CD14-positive monocyte (primary cell): ENCODE measurements around the gene GULP1. TPM values are rescaled to one million over a fixed set of nuclear protein-coding genes. Genes with fewer than 3 reads are reported as not detected.

Experiments
- DNase-seq, 3 donors: peaks; one replicate each; pipeline ENCODE4 v3.0.0-alpha.2; 2011 to 2022
- H2AFZ ChIP-seq: 2 replicates; pipeline ENCODE4 v1.6.0; 2012; ENCODE audit warnings: mild to moderate bottlenecking, low read depth, low read length, inconsistent platforms; ENCODE audit not compliant: insufficient read depth, poor library complexity, severe bottlenecking
- H3K27ac ChIP-seq, 2 donors: 1 replicate in 1 of 2; 2 replicates in 1 of 2; pipeline ENCODE4 v1.5.1; 2012 to 2013; ENCODE audit warnings: low read length in 2 of 2, control low read depth in 1 of 2, inconsistent platforms in 1 of 2, low read depth in 1 of 2, mild to moderate bottlenecking in 1 of 2
- H3K27me3 ChIP-seq, 2 donors: one replicate each; pipeline versions ENCODE4 v1.6.0 to v1.6.1; 2011 to 2013; ENCODE audit warnings: low read length in 2 of 2; ENCODE audit not compliant: control insufficient read depth in 2 of 2, insufficient read depth in 2 of 2
- H3K36me3 ChIP-seq, 2 donors: replicated peaks in 1 of 2; 1 replicate in 1 of 2; 2 replicates in 1 of 2; pipeline versions ENCODE4 v1.5.1 to v1.6.1; 2012 to 2013; ENCODE audit warnings: low read length in 2 of 2, control low read depth in 1 of 2, inconsistent platforms in 1 of 2, mild to moderate bottlenecking in 1 of 2; ENCODE audit not compliant: insufficient read depth in 2 of 2, control insufficient read depth in 1 of 2
- H3K4me1 ChIP-seq, 2 donors: 1 replicate in 1 of 2; 2 replicates in 1 of 2; pipeline versions ENCODE4 v1.5.1 to v1.6.1; 2012 to 2013; ENCODE audit warnings: low read length in 2 of 2, control low read depth in 1 of 2, inconsistent platforms in 1 of 2, mild to moderate bottlenecking in 1 of 2, moderate library complexity in 1 of 2; ENCODE audit not compliant: insufficient read depth in 2 of 2, control insufficient read depth in 1 of 2
- H3K4me2 ChIP-seq: replicated peaks from 2 replicates; pipeline ENCODE3; 2012; ENCODE audit warnings: low read length, moderate library complexity, mild to moderate bottlenecking; ENCODE audit not compliant: poor library complexity, severe bottlenecking; ENCODE audit errors: extremely low read depth
- H3K4me3 ChIP-seq, 3 experiments: fragments of 200-600 bp in 1 of 3; sonication (generic) in 1 of 3; replicated peaks in 1 of 3; 1 replicate in 2 of 3; 2 replicates in 1 of 3; pipeline ENCODE4 v1.5.1; 2011 to 2013; ENCODE audit warnings: low read length in 3 of 3, mild to moderate bottlenecking in 3 of 3, control low read depth in 2 of 3, low read depth in 2 of 3, inconsistent platforms in 1 of 3, moderate library complexity in 1 of 3
- H3K79me2 ChIP-seq: 2 replicates; pipeline ENCODE4 v1.6.0; 2012; ENCODE audit warnings: mild to moderate bottlenecking, control low read depth, inconsistent platforms, low read length, moderate library complexity; ENCODE audit not compliant: insufficient read depth
- H3K9ac ChIP-seq: 2 replicates; pipeline ENCODE4 v1.6.0; 2017; ENCODE audit warnings: low read length, mild to moderate bottlenecking; ENCODE audit not compliant: insufficient read depth, poor library complexity, severe bottlenecking
- H3K9me3 ChIP-seq, 2 donors: replicated peaks in 1 of 2; 1 replicate in 1 of 2; 2 replicates in 1 of 2; pipeline versions ENCODE4 v1.5.1 to v1.6.1; 2012 to 2013; ENCODE audit warnings: low read length in 2 of 2, control low read depth in 1 of 2; ENCODE audit not compliant: control insufficient read depth in 1 of 2, insufficient read depth in 1 of 2
- H4K20me1 ChIP-seq: 2 replicates; pipeline ENCODE4 v1.6.0; 2012; ENCODE audit warnings: mild to moderate bottlenecking, low read length, control low read depth, moderate library complexity; ENCODE audit not compliant: insufficient read depth
- H3K27ac Mint-ChIP-seq, 7 donors: one replicate each; pipeline ENCODE4 v1.8.0; 2020; ENCODE audit warnings: mild to moderate bottlenecking in 7 of 7, mixed read lengths in 7 of 7, moderate library complexity in 6 of 7, inconsistent platforms in 2 of 7
- H3K27me3 Mint-ChIP-seq, 3 donors: one replicate each; pipeline ENCODE4 v1.8.0; 2021 to 2022; ENCODE audit warnings: low read depth in 3 of 3, mild to moderate bottlenecking in 3 of 3, mixed read lengths in 3 of 3, moderate library complexity in 3 of 3, inconsistent platforms in 1 of 3
- H3K36me3 Mint-ChIP-seq, 2 donors: one replicate each; pipeline ENCODE4 v1.8.0; 2020; ENCODE audit warnings: mixed read lengths in 2 of 2, inconsistent platforms in 1 of 2, mild to moderate bottlenecking in 1 of 2
- H3K4me1 Mint-ChIP-seq: one replicate; pipeline ENCODE4 v1.8.0; 2020; ENCODE audit warnings: mild to moderate bottlenecking, mixed read lengths
- H3K4me3 Mint-ChIP-seq, 2 donors: one replicate each; pipeline ENCODE4 v1.8.0; 2020; ENCODE audit warnings: mild to moderate bottlenecking in 2 of 2, mixed read lengths in 2 of 2, moderate library complexity in 1 of 2
- H3K9me3 Mint-ChIP-seq, 7 donors: one replicate each; pipeline ENCODE4 v1.8.0; 2020 to 2022; ENCODE audit warnings: mixed read lengths in 7 of 7, mild to moderate bottlenecking in 6 of 7, moderate library complexity in 6 of 7, inconsistent platforms in 2 of 7
- CTCF ChIP-seq: fragments of 200-600 bp; IDR thresholded peaks from one replicate; pipeline ENCODE4 v1.8.0; 2022; ENCODE audit warnings: antibody characterized with exemption, mild to moderate bottlenecking
- WGBS: methylation state at CpG from one replicate; pipeline ENCODE4 v1.1.5; 2013; ENCODE audit warnings: missing lambda C conversion rate; ENCODE audit not compliant: insufficient coverage; 5-methylcytosine and 5-hydroxymethylcytosine counted together
- intact Hi-C, 2 donors: fragments of 100-400 bp; cut with micrococcal nuclease; formaldehyde crosslinking; loops; one replicate each; pipeline versions ENCODE4 v1.15.0 to v1.15.1; 2023
- polyA plus RNA-seq, 3 donors: library from polyadenylated mRNA; depleted of rRNA in 1 of 3; unstranded in 2 of 3; stranded (reverse) in 1 of 3; fragments of 300-500 nt in 2 of 3; fragments of >200 nt in 1 of 3; fragmentation: Illumina TruSeq in 2 of 3; gene quantifications; 1 replicate in 2 of 3; 2 replicates in 1 of 3; pipeline ENCODE4 v1.2.3, GENCODE V29; 2012 to 2021

The GULP1 gene
- polyA plus RNA-seq, 3 donors, result not detected

- Histone ChIP-seq H3K27ac (no peak overlapping the region), H3K4me1 (no peaks in the 10 kb centered on the region), H3K9ac (no peak overlapping the region), H4K20me1 (no peaks in the 10 kb centered on the region), H3K36me3 (no peaks in the 10 kb centered on the region), H3K9me3 (no peaks in the 10 kb centered on the region), H3K79me2 (no peaks in the 10 kb centered on the region), H3K27me3 (no peaks in the 10 kb centered on the region), H3K4me2 (no peak overlapping the region), H2AFZ (no peak overlapping the region), H3K4me3 (no peak overlapping the region)
- no peak overlapping the region for H3K4me3 Mint-ChIP-seq
- H3K27ac Mint-ChIP-seq, result no peak overlapping the region
- intact Hi-C loops, result no loop called here
- DNase-seq, result no peak
- no peaks in the 10 kb centered on the region for H3K4me1 Mint-ChIP-seq
- no CpG with 5 or more reads among the region's 2 CpGs for WGBS
- no peak for TF ChIP-seq CTCF
- H3K27me3 Mint-ChIP-seq, result peaks cover 0 to 1% (median 0%) of the 10 kb centered on the region in 3 donors
- H3K9me3 Mint-ChIP-seq, result peaks cover 2 to 6% (median 3%) of the 10 kb centered on the region in 7 donors
- H3K36me3 Mint-ChIP-seq, result no peaks in the 10 kb centered on the region
Observed at GRCh38 chr2:188303363-188304031, 11.8 kb downstream of the GULP1 start.

- H3K27ac ChIP-seq, result no peak overlapping the region
- H3K9me3 ChIP-seq, result no peaks in the 10 kb centered on the region
- Mint-ChIP-seq H3K27ac (no peak overlapping the region), H3K4me3 (no peak overlapping the region), H3K27me3 (no peaks in the 10 kb centered on the region), H3K4me1 (no peaks in the 10 kb centered on the region), H3K9me3 (peaks cover 0 to 5% (median 0%) of the 10 kb centered on the region in 7 donors), H3K36me3 (no peaks in the 10 kb centered on the region)
- TF ChIP-seq CTCF, result no peak
- H3K9ac ChIP-seq, result no peak overlapping the region
- no peaks in the 10 kb centered on the region for H3K27me3 ChIP-seq
- no peaks in the 10 kb centered on the region for H4K20me1 ChIP-seq
- no peaks in the 10 kb centered on the region for H3K36me3 ChIP-seq
- H3K4me2 ChIP-seq, result no peak overlapping the region
- H2AFZ ChIP-seq, result no peak overlapping the region
- intact Hi-C loops, result no loop called here
- no peaks in the 10 kb centered on the region for H3K4me1 ChIP-seq
- DNase-seq, result no peak
- H3K4me3 ChIP-seq, result no peak overlapping the region
- H3K79me2 ChIP-seq, result no peaks in the 10 kb centered on the region
- no CpG with 5 or more reads among the region's 1 CpG for WGBS
Observed at GRCh38 chr2:188305271-188305670, 13.6 kb downstream of the GULP1 start.
